ACC112 (cell line): ENCODE results near the gene TSPAN19.

ENCODE experiments used
- H2AFZ ChIP-seq: fragments of 200-600 bp; sonication (generic); one replicate; pipeline ENCODE4 v1.6.0; 2017; ENCODE audit warnings: antibody characterized with exemption, low read length; ENCODE audit not compliant: unreplicated experiment
- H3K27ac ChIP-seq: fragments of 200-600 bp; sonication (generic); 2 replicates; pipeline ENCODE4 v1.5.1; 2014; ENCODE audit warnings: low read depth, mild to moderate bottlenecking, antibody characterized with exemption, low read length, moderate library complexity
- H3K27me3 ChIP-seq: fragments of 200-600 bp; sonication (generic); 2 replicates; pipeline ENCODE4 v1.6.1; 2014; ENCODE audit warnings: mild to moderate bottlenecking, antibody characterized with exemption, low read length, moderate library complexity, mixed read lengths; ENCODE audit not compliant: insufficient read depth
- H3K36me3 ChIP-seq: fragments of 200-600 bp; sonication (generic); 2 replicates; pipeline ENCODE4 v1.6.1; 2016; ENCODE audit warnings: mild to moderate bottlenecking, antibody characterized with exemption, low read length, moderate library complexity, mixed read lengths; ENCODE audit not compliant: insufficient read depth
- H3K4me1 ChIP-seq: fragments of 200-600 bp; sonication (generic); one replicate; pipeline ENCODE4 v1.6.1; 2016; ENCODE audit warnings: low read length, mixed read lengths; ENCODE audit not compliant: insufficient read depth, unreplicated experiment, control insufficient read depth
- H3K4me3 ChIP-seq: fragments of 200-600 bp; sonication (generic); 2 replicates; pipeline ENCODE4 v1.5.1; 2014; ENCODE audit warnings: mild to moderate bottlenecking, low read depth, low read length
- H3K79me2 ChIP-seq: fragments of 200-600 bp; sonication (generic); one replicate; pipeline ENCODE4 v1.6.0; 2016; ENCODE audit warnings: low read length; ENCODE audit not compliant: control insufficient read depth, unreplicated experiment, insufficient read depth

Gene TSPAN19

DNA sequence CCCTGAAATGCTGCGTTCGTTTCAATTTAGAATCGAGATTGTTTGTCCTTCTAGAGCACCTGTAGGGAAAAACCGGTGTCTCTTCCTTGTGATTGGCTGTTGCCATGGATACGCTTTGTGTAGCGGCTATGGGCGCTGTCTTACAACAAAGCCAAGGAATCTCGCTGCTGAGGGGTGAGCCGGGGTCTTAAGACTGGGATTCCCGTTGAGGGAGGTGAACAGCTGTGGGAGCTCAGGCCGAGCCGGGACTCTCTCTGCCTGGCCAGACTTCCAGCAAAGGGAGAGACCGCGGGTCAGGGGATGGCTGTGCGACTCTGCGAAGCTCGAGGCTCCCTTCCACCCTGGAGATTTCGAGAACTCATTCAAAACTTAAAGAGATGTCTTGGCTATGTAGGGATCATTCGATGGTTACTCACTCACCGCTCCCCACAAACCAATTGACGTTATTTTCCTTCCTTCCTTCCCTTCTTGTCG, at the start of gene TSPAN19, which contains the start of gene LRRIQ1:
Gene TSPAN19, minus strand, starts transcription at position 44 of the 474 bp plus-strand sequence. CDS start 6,331 bp downstream, outside the sequence.
Gene LRRIQ1, plus strand, starts transcription at position 118 of the 474 bp plus-strand sequence. CDS start 1,826 bp downstream, outside the sequence.
- Histone ChIP-seq H3K27me3 (no peaks in the 10 kb centered on the region), H3K4me1 (no peaks in the 10 kb centered on the region), H3K79me2 (no peaks in the 10 kb centered on the region), H3K27ac (peak within 1 kb of the TSS; percentile 51; the same call in 1 of the 2 replicates), H3K36me3 (no peaks in the 10 kb centered on the region), H2AFZ (peak within 1 kb of the TSS; percentile 86), H3K4me3 (peak within 1 kb of the TSS; percentile 97)

DNA sequence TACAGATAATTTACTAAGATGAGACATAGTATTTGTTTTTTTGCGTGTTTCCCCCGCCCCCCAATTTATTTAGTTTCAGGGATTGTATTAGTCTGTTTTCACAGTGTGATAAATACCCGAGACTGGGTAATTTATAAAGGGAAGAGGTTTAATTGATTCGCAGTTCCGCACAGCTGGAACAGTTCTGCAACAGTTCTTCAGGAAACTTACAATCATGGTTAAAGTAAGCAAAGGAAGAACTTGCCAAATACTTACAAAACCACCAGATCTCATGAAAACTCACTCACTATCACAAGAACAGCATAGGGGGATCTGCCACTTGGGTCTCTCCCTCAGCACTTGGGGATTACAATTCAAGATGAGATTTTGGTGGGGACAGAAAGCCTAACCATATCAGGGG, 49.0 kb upstream of the TSPAN19 start:
- Histone ChIP-seq H3K4me3 (no peak overlapping the region), H3K27me3 (peaks cover 3% of the 10 kb centered on the region; the same call in 1 of the 2 replicates), H3K36me3 (no peaks in the 10 kb centered on the region), H2AFZ (no peak overlapping the region), H3K79me2 (no peaks in the 10 kb centered on the region), H3K27ac (no peak overlapping the region), H3K4me1 (no peaks in the 10 kb centered on the region)

DNA sequence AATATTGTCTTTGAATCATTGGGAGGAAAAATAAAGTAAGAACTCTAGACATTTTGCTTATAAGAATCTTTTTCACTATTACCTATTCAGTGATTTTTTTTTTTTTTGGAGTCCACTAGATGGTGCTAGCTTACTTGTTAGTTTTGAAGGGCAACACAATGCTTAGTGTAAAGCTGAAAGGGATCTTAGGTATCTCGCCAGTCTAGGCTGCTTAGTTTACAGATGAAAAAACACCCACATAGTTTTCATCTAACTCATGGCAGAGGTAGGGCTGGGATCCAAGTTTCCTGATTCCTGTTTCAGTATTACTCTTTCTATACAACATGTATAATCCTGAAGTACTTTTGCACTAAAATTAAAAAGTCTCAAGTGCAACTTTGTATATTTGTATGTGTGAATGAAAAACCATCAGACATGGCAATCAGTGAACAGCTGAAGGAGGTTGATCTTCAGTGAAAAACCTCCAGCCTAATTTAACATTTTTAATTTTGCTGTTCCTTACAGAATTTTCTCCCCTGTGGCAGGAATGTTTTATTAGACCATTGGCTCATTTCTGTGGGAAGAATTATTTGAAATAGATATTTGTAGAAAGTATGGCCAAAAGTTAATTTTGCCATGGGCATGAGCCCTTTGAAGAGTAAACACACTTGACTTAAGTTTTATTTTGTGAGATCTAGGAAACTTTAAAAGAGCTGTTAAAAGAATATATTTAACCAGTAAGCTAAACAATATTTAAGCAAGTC, 40.8 kb upstream of the TSPAN19 start:
- H3K79me2 ChIP-seq = no peaks in the 10 kb centered on the region
- H3K27me3 ChIP-seq = no peaks in the 10 kb centered on the region; the same call in 1 of the 2 replicates
- H3K4me1 ChIP-seq = peaks cover 4% of the 10 kb centered on the region
- H2AFZ ChIP-seq = no peak overlapping the region
- H3K4me3 ChIP-seq = no peak overlapping the region
- H3K27ac ChIP-seq = no peak overlapping the region
- H3K36me3 ChIP-seq = no peaks in the 10 kb centered on the region

DNA sequence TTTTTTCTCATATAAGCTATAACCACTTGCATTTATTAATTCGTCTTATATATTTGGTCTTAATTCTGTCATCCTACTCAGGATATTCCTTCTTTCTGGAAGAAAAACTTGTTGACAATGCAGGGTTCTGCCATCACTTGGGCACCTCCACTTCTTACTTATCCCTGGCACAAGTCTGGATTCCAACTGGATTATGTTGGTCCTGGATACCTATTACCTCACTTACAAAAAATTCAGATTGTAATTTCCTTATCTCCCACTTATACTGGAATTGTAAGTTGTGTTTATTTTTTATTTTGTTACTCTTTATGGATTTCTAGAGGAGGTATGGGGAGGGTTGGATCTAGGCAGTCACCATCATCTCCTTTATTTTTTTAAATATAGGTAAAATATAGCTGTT, 36.7 kb upstream of the TSPAN19 start:
- H2AFZ ChIP-seq = no peak overlapping the region
- no peaks in the 10 kb centered on the region for H3K36me3 ChIP-seq
- peaks cover 4% of the 10 kb centered on the region for H3K4me1 ChIP-seq
- H3K27me3 ChIP-seq = peaks cover 8% of the 10 kb centered on the region; the same call in 1 of the 2 replicates
- H3K4me3 ChIP-seq = no peak overlapping the region
- H3K79me2 ChIP-seq = no peaks in the 10 kb centered on the region
- no peak overlapping the region for H3K27ac ChIP-seq

DNA sequence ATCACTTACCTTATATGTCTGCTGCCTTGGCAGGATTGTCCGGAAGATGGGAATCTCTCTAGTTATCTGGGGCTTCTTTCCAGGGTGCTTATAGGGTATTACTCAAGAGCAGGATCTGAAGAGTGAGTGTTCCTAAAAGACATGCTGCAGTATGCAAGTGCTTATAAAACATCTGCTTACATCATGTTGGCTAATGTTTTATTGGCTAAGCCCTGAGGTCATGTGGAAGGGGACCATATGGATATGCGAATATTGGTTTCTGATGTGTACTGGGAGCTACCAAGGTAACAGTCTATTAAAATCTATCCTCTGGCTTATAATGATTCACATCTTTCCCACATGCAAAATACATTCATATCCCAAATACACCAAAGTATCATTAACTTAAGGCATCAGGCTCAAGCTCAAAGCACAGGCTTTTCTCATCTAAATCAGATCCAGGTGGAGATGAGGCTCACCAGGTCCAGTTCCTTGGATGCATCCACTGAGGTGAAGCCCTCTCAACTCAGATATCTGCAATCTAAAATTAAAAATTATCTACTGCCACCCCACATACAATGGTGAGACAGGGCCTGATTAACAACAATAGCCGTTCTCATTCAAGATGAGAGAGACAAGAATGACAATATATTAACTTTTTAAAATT, 29.9 kb upstream of the TSPAN19 start:
- no peaks in the 10 kb centered on the region for H3K4me1 ChIP-seq
- H3K36me3 ChIP-seq = no peaks in the 10 kb centered on the region
- H3K4me3 ChIP-seq = no peak overlapping the region
- no peaks in the 10 kb centered on the region for H3K79me2 ChIP-seq
- H2AFZ ChIP-seq = no peak overlapping the region
- peaks cover 5% of the 10 kb centered on the region; the same call in 1 of the 2 replicates for H3K27me3 ChIP-seq
- H3K27ac ChIP-seq = no peak overlapping the region

DNA sequence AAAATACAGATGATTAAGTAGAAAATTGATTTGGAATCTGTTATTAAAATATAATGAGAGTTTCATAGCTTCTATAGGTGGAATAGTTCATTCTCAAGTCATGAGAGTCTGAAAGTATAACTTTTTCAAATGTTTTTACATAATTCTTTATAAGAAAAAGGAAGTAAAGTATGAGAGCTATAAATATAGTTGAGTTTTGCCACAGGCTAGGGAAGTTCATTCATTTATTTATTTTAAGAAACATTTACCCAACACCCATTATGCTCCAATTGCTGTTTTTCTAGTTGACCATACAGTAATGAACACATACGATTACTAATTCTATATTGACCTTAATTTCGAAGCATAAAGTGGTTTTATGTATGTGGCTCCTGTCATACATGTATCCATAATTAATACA, 24.8 kb upstream of the TSPAN19 start:
- H3K79me2 ChIP-seq = no peaks in the 10 kb centered on the region
- H3K27ac ChIP-seq = no peak overlapping the region
- no peaks in the 10 kb centered on the region for H3K36me3 ChIP-seq
- no peaks in the 10 kb centered on the region for H3K27me3 ChIP-seq
- no peak overlapping the region for H3K4me3 ChIP-seq
- H2AFZ ChIP-seq = no peak overlapping the region
- H3K4me1 ChIP-seq = no peaks in the 10 kb centered on the region

DNA sequence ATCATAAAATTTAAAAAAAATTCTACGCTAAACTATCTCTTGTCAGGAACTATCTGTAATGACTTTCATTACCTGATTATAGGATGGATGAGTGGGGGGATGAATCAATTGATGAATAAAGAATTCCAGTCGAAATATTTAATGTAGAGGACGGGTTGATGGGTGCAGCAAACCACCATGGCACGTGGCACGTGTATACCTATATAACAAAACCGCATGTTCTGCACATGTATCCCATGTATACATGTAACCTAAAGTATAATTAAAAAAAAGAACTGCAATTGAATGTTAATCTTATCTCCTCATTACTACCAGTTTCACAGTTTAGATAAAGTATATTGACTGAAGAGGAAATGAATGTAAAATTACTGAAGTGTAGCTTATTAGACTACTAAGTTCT, 23.5 kb upstream of the TSPAN19 start:
- Histone ChIP-seq H3K27ac (no peak overlapping the region), H3K27me3 (no peaks in the 10 kb centered on the region), H3K36me3 (no peaks in the 10 kb centered on the region), H3K4me3 (no peak overlapping the region), H3K79me2 (no peaks in the 10 kb centered on the region), H2AFZ (no peak overlapping the region), H3K4me1 (no peaks in the 10 kb centered on the region)

DNA sequence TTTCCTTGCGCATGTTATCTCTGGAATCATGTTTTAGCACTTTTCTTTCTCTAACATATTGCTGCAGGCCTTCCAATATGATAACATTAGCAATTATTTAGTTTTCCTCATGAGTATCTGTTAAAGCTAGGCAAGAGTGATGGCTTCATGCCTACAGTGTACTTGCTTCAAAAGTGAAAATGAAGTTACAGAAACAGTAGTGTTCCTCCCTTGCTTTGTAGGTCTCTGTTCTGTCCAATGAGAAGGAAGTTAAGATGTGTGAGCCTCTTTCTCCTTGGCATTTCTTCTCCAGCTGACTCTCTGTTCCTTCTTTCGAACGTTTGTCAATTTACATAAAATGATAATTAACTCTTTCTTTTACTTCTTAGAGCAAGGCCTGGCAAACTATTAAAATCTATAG, 22.3 kb upstream of the TSPAN19 start:
- no peaks in the 10 kb centered on the region for H3K36me3 ChIP-seq
- H2AFZ ChIP-seq = no peak overlapping the region
- H3K79me2 ChIP-seq = no peaks in the 10 kb centered on the region
- H3K4me3 ChIP-seq = no peak overlapping the region
- H3K27me3 ChIP-seq = no peaks in the 10 kb centered on the region
- H3K27ac ChIP-seq = no peak overlapping the region
- no peaks in the 10 kb centered on the region for H3K4me1 ChIP-seq

DNA sequence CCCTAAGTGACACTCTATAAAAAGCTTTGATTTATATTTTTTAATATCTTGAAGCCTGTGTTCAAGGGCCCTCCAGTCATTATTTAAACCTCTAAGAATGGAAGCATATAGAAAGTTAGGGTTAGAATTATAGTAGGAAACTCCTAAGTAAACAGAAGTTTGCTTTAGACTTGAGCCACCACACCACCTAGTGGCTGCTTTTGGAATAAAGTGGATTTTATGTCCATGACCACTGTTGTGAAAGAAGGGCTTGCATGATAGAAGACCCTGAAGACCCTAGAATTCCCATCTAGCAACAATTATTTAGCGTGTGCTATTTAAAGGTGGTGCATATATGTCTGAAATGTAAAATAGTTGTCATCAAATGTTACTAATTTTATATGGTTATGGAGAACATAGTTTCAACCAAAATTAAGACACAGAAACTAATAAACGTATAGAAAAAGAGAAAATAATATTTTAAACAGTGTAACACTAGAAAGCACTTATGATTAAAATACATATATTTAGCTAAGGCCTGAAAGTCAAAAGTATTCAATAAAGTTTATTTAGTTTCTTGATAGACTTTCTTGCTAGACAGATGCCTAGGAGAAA, 21.4 kb upstream of the TSPAN19 start:
- H3K27me3 ChIP-seq = no peaks in the 10 kb centered on the region
- H3K4me1 ChIP-seq = no peaks in the 10 kb centered on the region
- no peak overlapping the region for H2AFZ ChIP-seq
- H3K4me3 ChIP-seq = no peak overlapping the region
- no peaks in the 10 kb centered on the region for H3K36me3 ChIP-seq
- H3K27ac ChIP-seq = no peak overlapping the region
- no peaks in the 10 kb centered on the region for H3K79me2 ChIP-seq

DNA sequence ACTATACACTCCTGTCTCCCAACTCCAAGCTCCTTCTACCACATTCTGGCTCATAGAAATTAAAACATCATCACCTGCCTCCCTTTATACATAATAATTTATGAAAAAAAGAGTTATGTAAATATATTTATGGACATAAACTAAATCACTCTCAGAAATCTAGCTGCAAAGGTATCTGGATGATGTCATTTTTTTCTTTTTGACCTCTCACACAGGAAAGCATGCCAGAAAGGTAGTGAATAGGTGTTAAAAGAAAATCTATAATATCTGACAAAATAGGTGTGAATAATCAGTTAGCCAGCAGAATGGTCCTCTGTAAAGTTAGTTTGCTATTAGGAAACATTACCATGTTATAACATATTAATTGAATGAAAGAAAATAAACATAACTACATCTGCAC, 7.8 kb upstream of the TSPAN19 start:
- Histone ChIP-seq H3K36me3 (no peaks in the 10 kb centered on the region), H3K4me3 (no peak overlapping the region), H3K27ac (no peak overlapping the region), H3K79me2 (no peaks in the 10 kb centered on the region), H3K4me1 (no peaks in the 10 kb centered on the region), H3K27me3 (no peaks in the 10 kb centered on the region), H2AFZ (no peak overlapping the region)
